Measurements from ENCODE around the gene TRIM65.

Gene TRIM65

GRCh38 chr17:75896415-75897159, at the start of gene TRIM65:
TRIM65 (minus strand) TSS chr17:75896951; CDS start chr17:75896937, 14 bp downstream.
- no peak for DNase-seq

DNA sequence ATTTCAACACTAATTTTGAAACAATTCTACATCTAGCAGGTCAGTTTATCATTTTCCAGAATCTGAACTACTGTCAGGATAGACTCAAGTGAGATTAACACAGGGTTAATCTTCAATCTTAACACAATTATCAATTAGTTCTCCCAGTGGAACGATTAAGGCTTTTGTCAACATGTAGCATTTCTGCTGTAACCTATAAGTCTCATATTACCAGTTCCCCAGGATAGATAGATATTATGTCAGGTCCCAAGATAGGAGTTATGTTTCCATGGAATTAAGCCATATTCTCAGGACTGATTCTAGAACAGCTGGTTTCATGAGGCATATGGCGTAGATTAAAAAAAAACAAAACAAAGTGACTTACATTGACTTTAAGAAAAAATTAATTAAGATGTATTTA, 48.5 kb upstream of the TRIM65 start:
- no peak for DNase-seq

GRCh38 chr17:75943491-75943890, 46.7 kb upstream of the TRIM65 start:
- no peak for DNase-seq

- DNase-seq = no peak
These were observed 45.7 kb upstream of the TRIM65 start for GRCh38 chr17:75942473-75942872.

- DNase-seq = no peak
These were observed 44.7 kb upstream of the TRIM65 start for GRCh38 chr17:75941442-75941819.

GRCh38 chr17:75940727-75941441, 44.1 kb upstream of the TRIM65 start, which contains the start of gene FBF1:
FBF1 (minus strand) TSS chr17:75941042; CDS start chr17:75938149, 2,893 bp downstream.
- peak; percentile 79 for DNase-seq

- no peak for DNase-seq
These were observed 40.9 kb upstream of the TRIM65 start for GRCh38 chr17:75937652-75938051.

DNA sequence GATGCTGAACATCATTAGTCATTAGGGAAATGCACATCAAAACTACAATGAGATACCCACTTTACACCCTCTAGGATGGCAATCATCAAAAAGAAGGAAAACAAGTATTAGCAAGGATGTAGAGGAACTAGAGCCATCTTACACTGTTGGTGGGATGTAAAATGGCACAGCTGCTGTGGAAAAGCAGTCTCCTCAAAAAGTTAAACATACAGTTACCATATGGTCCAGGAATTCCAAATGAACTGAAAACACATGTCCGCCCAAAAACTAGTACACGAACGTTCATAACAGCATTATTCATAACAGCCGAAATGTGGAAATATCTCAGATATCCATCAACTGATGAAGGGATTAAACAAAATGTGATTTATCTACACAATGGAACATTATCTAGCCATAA, 37.1 kb upstream of the TRIM65 start:
- no peak for DNase-seq

GRCh38 chr17:75932852-75933251, 36.1 kb upstream of the TRIM65 start:
- no peak for DNase-seq

GRCh38 chr17:75931062-75931461, 34.3 kb upstream of the TRIM65 start:
- DNase-seq = no peak

DNA sequence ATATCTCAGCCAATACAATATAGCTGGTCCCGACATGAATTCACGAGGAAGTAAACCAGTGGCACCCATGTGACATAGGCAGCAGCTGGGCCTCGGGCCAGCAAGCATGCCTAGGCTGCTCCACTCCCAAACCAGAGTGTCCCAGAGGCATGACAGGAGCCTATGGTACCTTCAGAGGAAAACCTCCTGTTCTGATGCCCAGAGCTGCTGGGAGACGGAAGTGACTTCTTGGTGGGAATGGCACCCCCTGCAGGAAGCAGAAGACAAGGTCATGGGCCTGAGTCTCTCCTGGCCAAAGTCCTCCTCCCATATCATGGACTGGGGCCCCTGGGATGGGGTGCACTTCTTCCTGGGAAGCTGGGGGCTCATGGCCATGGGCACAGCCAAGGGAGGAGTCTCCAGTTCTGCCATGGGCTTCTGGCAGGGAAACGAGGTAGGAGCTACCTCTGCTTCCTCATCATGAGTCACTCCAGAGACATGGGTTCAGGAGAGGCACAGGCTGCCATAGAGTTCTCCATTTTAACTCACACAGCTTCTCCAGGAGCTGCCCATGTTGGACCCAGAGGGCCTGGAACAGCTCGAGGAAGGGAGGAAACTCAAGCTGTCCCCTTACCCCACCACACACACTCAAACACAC, 30.7 kb upstream of the TRIM65 start:
- no peak for DNase-seq

GRCh38 chr17:75926456-75926855, 29.7 kb upstream of the TRIM65 start:
- DNase-seq = no peak

GRCh38 chr17:75925912-75926311, 29.2 kb upstream of the TRIM65 start:
- no peak for DNase-seq

GRCh38 chr17:75925103-75925502, 28.4 kb upstream of the TRIM65 start:
- no peak for DNase-seq

DNA sequence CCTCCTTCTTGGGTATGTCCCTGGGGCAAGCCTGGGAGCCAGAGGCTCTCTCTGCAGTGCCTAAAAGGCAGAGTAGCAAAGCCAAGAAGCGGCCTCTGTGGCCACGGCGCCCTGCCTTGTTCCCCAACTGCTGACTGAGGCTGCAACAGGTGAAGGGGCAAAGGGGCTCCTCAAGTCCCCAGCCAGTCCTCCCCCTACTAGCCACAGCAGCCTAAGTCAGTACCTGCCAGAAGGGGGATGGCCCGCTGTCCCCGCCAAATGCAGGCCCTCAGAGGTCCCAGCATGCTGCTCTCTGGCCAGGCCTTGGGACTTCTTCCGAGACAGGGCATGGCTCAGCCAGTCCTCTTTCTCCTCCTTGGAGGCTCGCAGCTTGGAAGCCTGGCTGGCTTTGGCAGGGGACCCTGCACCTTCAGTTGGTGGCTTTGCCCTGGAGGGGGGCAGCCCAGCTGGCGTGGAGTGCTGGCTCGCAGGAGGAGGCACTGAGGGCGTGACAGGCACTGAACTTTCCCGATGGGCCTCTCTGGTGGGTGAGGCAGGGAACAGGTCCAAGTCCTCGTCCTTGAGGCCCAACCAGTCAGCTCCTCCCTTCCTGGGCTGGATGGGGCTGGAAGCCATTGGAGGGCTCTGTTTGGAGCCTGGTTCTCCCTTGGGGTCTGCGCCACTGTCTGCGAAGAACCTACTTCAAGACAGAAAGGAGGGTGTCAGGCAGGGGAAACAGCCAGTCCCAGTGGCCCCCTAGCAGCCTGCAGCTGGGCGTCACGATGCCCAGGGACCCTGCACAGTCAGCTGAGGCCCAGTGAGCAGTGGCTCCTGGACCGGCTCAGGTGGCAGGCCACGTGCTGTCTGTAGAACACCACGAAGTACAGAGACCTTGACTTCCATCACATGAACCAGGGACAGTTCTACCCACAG, 26.5 kb upstream of the TRIM65 start:
- DNase-seq = no peak

GRCh38 chr17:75922173-75922961, 25.6 kb upstream of the TRIM65 start:
- DNase-seq = no peak

- DNase-seq = no peak
These were observed 24.8 kb upstream of the TRIM65 start for GRCh38 chr17:75921596-75921995.

GRCh38 chr17:75920045-75920560, 23.4 kb upstream of the TRIM65 start:
- DNase-seq = no peak

DNA sequence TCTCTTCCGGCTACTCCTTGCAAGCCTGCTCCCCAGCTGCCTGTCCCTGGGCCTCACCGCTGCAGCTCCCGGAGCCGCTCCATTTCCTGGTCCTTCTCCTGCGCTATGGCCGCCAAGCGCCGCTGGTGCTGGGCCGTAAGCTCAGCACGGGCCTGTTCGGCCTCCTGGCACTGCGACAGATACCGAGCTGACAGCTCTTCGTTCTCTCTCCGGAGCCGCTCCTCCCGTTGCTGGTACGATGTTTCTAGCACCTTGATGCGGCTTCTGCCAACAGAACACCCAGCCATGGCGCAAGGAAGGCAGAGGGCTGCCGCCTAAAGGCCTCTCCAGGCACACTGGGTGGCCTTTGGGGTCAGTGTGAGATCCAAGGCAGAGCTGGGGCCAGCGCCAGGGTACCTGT, 22.9 kb upstream of the TRIM65 start:
- DNase-seq = no peak

DNA sequence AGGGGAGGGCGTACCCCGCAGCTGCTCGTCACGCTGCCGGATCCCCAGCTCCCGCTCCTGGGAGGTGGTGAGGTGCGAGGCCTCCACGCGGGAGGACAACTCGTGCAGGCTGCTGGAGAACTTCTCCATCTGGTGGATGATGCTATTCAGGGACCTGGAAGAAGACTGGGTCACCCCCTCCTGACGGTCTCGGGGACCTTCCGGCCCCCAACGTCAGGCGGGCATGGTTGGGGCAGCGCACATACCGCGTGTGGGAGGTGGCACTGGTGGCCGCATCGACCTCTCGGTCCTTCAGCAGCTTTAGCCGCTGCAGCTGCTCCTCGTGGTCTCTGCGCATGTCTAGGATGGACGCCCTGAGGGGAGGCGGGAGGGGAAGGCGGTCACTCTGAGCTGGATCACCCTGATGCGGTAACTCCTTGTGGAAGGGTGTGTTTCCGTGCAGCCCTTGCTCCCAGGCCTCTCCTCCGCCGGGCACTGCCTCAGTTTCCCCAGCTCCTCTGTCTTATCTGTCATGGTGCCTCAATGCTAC, 21.2 kb upstream of the TRIM65 start:
- DNase-seq = no peak

- DNase-seq = no peak
These were observed 20.6 kb upstream of the TRIM65 start for GRCh38 chr17:75917141-75917916.

Measured in DMS79 (cell line).